ENCODE results near the gene KPTN.

The KPTN gene

DNA sequence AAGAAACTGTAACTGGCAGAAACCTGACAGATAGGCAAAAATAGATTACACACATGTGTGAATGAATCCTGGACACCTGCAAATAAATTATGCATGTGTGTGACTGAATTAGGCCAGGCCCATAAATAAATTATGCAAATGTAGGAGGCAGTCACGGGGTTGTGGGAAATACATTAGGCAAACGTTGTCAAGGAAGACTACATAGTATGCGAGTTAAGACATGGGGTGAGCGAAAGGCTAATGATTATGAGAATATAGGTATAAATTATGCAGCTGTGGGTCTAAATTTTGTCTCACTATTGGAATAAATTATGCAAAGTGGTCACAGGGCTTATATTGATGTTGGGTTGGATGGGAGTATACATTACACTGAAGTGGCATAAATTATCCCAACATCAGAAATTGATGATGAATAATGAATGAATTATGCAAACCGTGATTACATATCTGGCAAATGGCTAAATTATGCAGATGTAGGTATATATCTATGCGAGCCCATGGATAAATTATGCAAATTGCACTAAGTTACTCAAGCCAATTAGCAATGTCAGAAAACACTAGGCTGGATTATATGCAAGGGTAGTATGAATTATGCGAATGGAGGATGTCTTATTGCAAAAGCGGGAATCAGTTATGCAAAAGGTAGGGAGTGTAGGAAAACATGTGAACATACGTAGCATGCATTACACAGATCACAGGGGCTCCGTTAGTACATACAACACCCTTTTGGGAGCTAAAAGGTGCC lies 19.2 kb downstream of the KPTN start:
- DNase-seq: no peak

DNA sequence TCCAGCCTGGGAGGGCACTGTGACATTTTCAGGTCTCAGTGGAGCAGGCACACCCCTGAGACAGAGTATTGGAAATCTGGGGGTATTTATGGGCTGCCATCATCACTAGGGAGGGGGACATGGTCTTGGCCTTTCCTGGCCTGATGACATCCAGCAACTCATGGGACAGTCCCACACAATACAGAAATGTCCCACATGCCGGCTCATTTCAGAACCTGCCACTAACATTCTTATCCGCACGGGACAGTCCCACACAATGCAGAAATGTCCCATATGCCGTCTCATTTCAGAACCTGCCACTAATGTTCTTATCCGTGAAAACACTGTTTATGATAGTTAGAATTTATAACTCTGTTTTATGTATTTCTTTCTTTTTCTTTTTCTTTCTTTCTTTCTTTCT lies 22.1 kb downstream of the KPTN start:
- no peak for DNase-seq

DNA sequence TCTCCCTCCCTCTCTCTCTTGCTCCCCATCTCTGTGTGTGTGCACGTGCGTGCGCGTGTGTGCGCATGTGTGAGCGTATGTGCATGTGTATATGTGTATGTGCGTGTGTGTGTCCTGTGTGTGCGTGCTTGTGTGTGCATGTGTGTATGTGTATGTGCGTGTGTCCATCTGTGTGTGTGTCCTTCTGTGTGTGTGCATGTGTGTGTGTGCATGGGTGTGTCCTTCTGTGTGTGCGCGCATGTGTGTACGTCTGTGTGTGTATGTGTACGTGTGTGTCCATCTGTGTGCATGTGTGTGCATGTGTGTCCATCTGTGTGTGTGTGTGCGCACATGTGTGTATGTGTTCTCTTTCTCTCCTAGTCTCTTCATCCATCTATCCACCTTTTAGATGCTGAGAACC lies 24.5 kb downstream of the KPTN start:
- DNase-seq: no peak

DNA sequence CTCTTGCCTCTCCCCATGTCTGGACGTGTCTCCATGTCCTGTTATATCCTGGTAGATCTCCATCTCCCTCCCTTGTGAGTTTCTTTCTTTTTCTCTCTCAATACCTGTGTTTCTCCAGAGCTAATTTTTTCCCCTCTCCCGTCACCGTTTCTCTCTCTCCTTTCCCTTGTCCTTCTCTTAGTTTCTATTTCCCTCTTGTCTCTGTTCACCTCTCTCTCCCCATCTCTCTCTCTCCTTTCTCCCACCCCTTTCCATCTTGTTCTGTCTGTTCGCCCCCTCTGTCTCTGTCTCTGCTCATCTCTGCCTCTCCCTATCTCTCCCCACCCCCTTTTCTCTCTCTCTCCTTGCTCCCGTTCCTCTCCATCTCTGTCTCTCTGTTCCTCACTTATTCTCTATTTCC lies 25.3 kb downstream of the KPTN start:
- DNase-seq: no peak

DNA sequence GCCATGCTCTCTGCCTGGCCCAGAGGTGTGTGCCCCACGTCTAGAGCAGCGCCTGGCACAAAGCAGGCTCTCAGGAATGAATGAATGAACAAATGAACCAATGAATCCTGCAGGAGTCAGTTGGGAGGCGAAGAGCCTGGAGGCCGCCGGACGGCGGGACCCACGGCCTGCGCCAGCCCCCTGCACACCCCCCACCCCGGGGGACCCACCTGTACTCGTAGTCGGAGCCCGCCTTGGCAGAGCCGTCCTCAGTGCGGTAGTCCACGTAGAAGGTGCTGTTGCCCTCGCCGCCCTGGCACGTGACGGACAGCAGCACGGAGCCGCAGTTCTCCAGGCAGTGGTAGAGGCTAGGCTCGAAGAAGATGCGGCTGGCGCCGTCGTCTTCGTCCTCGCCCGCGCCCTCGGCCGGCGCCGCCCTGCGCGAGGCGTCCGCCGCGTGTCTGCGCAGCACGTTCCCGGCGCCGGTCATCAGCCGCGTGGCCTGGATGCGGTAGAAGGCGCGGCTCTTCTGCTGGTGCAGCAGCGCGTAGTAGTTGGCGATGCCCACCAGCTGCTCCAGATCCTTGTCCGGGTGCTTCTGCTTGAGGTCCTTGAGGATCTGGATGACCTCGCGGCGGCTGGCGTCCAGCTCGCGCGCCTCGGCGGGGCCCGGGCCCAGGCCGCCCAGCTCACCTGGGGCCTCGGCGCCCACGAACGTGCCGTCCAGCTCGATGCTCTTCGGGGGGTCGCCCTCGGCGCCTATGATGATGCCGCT lies 27.1 kb downstream of the KPTN start:
- no peak for DNase-seq

DNA sequence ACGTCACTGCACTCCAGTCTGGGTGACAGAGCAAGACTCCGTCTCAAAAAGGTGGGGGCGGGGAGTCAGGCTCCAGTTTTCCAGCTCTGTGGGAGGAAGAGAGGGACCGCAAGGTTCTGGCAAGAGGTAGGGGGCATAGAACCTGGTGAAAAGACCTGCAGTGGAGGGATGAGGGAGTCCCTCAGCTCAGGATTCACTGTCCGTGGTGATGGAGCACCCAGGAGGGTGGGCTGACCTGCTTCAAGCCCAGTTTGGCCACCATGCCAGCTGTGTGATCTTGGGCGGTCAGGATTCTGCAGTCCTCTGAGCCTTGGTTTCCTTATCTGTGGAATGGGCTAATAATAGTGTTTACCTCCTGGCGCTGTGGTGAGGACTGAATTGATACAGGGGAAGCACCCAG lies 33.5 kb downstream of the KPTN start:
- DNase-seq: no peak

- no peak for DNase-seq
Measured at GRCh38 chr19:47448360-47448727, 35.7 kb downstream of the KPTN start.

GRCh38 chr19:47447470-47448359 lies 36.3 kb downstream of the KPTN start:
- DNase-seq: peak; percentile 77

DNA sequence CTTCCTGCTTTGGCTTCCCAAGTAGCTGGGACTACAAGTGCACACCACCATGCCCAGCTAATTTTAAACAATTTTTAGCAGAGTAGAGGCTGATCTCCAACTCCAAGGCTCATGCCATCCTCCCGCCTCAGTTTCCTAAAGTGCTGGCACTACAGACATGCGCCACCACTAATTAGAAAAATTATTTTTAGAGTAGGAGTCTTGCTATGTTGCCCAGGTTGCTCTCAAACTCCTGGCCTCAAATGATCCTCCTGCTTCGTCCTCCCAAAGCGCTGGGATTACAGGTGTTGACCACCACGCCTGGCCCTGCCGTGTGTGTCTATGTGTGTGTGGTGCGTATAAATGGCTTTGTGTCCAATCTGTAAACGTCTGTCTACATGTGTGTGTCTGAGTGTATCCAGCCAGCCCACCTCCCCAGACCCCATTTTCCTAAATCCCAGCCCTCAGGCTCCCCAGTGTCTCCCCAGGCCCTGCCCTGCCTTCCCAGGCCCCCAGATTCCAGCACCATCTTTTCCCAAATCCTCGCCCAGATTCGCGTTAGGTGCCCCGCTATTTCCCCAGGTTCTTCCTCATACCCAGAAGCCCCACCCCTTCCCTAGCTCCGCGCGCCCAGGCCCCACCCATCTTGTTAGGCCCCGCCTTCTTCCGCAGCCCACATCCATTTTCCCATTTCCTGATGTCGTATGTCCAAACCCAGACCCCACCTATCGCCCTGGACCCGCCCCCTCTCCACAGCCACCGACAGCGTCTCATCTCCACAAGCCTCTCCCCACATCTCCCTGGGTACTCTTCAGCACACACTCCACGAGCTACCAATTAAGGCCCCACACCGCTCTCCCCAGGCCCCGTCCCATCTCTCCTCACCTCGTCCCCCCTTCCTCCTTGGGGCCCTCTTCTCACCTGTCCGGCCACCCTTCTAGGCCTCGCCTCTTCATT lies 37.2 kb downstream of the KPTN start:
- peak; percentile 34 for DNase-seq

DNA sequence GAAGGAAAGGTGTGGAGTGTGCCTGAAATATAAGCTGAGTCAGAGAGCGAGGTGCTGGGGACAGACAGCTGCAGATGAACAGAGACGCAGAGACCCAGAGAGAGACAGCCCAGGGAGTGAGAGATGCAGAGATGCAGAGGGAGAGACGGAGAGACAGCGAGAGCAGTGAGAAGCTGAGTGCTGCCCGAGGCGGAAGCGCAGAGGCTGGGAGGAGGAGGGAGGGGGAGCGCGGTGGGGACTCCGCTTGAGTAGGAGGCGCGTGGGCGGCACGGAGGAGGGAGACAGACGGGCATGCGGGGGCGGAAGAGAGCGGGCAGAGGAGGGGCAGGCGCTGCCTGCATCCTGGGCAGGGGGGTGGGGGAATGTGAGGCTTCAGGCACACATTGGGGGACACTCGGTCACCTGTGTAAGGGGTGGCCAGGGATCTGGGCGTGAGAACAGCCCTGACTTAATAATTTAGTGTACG lies 38.0 kb downstream of the KPTN start:
- DNase-seq: peak; percentile 56

DNA sequence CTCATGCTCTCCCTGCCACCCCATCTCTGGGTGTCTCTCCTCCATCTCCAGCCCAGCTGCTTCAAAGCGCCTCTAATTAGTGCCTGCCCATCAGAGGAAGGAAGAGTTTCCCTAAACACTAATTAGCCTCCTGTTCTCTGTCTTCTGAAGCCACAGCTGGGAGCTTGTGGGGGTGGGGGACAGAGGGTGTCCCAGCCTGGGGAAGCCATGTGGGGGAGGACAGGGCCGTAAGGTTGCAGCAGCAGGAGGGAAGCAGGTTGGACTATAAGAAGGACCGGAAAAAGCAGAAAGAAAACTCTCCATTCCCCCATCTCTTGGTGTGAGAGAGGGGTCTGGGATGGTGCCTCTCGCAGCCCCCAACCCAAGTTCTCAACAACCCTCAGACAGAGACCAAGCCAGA lies 38.5 kb downstream of the KPTN start:
- DNase-seq: no peak

DNA sequence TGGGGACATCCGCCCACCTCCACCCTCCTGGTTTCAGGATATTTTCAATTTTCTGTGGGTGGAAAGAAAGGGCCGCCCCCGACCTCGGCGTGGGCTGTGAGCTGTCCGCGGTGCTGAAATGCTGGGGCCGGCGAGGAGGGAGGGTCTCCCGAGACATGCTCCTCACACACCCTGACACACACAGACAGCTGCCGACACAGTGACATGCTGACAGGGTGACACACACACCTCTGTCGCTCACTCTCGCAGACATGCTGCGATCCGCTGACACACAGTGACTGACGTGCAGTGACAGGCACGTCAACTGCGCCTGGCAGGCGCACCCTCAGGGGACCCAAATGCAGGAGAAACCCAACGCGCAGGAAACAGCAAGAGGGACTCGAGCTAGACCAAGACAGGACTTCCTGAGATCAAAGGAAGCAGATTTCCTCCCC lies 39.6 kb downstream of the KPTN start:
- DNase-seq: no peak

DNA sequence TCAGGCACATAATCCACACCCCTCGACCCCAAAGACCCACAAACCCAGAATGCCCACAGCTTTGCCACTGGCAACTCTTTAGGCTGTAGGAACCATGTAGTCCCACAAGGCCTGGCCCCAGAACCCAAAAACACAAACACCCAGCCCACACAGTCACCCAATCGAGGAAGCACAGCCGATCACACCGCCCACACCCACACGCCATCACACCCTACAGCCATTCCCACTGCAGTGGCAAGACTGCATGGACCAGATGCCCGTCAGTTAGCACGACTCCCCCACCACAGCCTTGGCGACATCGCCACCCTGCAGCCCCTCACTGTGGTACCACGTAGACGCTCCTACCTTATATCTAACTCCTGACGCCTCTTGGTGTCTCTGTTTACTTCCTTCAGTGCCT lies 40.7 kb downstream of the KPTN start:
- DNase-seq: no peak

- no peak for DNase-seq
Measured at GRCh38 chr19:47438793-47439220, 45.2 kb downstream of the KPTN start.

- no peak for DNase-seq
Measured at GRCh38 chr19:47437500-47437899, 46.5 kb downstream of the KPTN start.

DNA sequence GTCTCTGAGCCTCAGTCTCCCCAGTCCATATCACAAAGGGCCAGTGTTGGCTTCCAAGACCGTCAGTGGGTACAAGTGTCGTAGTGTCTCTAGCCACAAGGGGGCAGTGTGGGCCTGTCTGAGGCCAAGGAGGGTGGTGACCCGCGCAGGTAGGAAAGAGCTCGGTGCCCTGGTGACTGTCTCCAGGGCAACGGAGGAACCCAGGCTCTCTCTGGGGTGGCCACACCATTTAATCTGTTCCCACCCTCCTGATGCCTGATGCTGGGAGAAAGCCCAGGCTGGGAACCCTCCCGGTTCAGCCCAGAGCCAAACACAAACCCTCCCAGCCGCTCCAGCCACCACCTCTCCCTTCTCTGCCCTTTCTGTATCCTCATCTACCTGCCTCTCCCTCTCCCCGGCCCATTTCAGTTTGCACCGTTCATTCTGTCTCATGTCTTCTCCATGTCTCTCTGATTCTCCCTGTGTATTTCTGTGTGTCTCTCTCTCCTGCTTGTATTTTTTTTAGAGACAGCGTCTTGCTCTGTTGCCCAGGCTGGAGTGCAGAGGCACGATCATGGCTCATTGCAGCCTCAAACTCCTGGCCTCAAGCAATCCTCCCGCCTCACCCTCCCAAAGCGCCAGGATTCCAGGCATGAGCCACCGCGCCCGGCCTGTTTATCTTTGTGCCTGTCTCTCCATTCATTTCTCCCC lies 47.2 kb downstream of the KPTN start:
- peak; percentile 89 for DNase-seq

- no peak for DNase-seq
Measured at GRCh38 chr19:47435883-47436417, 48.1 kb downstream of the KPTN start.

- peak; percentile 46 for DNase-seq
Measured at GRCh38 chr19:47435196-47435595, 48.8 kb downstream of the KPTN start.

GRCh38 chr19:47434088-47434487 lies 49.9 kb downstream of the KPTN start:
- DNase-seq: no peak

DNA sequence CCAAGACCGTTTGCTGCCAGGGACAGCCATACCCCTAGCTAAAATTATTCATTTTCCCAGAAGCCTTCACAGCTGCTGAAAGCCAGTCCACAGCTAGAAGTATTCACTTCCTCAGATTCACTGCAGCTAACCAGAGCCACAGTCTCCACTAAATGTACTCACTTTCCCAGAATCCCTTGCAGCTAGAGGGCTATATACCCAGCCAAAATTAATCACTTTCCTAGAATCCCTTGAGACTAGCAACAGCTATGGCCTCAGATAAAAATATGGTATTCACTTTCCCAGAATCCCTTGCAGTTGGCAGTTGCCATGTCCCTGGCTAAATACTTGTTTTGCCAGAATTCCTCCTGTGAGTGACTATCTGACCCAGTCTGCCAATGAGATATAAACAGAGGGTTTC lies 50.9 kb downstream of the KPTN start:
- DNase-seq: peak; percentile 19

DNA sequence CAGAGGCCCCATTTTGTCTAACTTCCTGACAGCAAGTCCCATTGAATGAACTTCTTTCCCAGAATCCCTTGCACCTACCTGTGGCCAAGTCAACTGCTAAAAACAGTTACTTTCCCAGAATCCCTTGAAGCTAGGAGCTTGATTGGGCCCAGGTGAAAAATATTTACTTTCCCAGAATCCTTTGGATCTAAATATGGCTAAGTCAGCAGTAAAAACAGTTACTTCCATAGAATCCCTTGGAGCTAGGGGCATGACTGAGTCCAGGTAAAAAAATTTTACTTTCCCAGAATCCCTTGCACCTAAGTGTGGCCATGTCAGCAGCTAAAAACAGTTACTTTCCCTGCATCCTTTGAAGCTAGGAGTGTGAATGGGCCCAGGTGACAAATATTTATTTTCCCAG lies 51.5 kb downstream of the KPTN start:
- DNase-seq: no peak

Data from activated CD4-positive, alpha-beta T cell treated with anti-CD3 and anti-CD28 coated beads, Interleukin-2, Interleukin-6, amounts not matched to agents 100 ng/mL and 50 ng/mL, durations not matched to agents 16 hours and 8 hours (primary cell).